ENCODE measurements around the gene SNX9.
"Not testable (repeated sequence)": the region's sequence is repeated elsewhere in the genome, so short reads cannot be mapped to it uniquely, and the experiment has no call there.

SNX9 gene

DNA sequence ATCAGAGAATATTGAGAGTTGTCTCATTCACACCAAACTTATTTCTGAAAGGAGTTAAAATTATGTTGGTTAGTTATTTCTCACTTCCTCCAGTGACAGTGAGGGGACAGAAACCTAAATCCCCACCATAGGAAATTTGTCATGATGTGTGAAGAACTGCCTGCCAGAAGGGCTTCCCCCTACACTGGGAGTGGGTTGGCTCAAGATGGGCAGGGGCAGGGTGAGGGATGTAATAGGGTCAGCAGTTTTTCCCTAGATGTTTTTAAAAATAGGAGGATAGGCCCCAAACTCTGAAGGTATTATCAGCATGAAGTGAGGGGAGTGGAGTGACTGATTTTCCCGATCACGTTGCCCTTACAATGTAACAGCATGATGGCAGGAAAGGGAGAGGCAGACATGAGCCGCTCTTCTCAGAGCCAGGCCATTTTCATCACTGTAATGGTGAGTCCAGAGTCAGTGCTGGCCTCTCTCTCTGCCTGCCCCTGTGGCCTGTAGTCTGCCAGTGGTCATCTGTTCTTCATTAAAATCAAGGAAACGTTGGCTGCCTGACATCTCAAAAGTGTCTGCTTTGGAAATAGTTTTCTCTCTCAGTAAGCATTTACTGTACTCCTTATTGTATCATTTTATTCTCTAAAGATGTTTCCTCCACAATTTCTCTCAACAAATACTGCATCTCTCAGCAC, 98.8 kb downstream of the SNX9 start:
- no peak for DNase-seq (ENCODE audit: low read depth in 2 of 2)

DNA sequence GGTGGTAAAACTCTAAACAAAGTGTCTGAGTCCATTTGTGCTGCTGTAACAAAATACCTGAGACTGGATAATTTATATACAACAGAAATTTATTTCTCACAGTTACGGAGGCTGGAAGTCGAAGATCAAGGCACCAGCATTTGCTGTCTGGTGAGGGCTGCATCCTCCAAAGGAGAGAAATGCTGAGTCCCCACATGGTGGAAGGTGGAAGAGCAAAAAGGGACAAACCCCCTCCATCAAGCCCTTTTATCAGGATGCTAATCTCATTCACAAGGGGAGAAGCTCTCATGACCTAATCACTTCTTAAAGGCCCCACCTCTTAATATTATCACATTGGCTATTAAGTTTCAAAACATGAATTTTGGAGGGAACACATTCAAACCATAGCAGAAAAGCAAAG, 102.7 kb downstream of the SNX9 start:
- DNase-seq (ENCODE audit: low read depth in 2 of 2), result no peak

DNA sequence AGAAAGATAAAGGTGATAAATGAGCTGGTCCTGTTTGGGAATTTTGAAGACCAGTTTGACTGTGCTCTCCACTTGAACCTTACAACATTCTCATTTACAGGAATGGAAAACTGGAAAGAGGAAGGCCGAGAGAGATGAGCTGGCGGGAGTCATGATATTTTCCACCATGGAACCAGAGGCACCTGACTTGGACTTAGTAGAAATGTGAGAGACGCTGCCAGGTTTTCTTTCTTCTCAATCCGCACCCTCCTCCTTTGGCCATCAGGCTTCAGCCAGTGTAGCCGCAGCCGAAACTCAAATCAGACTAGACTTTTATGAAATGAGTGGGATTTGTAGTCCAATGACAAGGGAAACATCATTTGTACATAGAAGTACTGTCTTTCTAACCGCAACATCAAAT, 104.0 kb downstream of the SNX9 start:
- DNase-seq (ENCODE audit: low read depth in 2 of 2), result no peak

DNA sequence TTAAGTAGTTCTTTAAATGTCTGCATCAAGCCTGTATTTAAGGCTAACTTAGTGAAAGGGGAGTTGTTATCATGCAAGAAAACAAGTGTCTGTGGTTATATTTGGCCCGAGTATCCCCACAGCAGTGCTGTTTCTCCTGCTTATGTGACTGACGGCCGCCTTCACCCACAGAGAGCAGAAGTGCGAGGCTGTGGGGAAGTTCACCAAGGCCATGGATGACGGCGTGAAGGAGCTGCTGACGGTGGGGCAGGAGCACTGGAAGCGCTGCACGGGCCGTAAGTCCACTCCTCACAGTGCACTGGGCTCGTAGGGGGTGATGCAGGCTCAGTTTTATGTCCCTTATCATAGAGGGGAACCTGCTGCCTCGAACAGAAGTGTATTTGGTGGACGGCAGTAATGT, 105.4 kb downstream of the SNX9 start:
- no peak for DNase-seq (ENCODE audit: low read depth in 2 of 2)

DNA sequence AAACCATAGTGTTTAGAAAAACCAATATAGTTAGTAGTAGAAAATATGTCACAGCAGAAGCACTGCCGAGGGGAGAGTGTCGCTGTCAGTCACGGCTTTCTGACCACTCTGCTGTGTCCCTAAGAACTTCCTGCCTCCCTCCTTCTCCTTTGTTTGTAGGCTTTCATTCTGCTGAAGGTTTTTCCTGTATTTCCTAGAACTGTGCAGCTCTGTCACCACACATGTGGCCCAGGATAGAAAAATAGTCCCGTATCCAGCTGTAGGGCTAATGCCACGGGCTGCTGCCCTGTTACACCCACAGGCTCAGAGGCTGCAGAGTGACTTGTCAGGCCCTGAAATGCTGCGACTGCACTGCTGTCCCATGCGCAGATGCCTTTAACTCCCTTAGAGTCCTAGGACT, 106.0 kb downstream of the SNX9 start:
- no peak for DNase-seq (ENCODE audit: low read depth in 2 of 2)

DNA sequence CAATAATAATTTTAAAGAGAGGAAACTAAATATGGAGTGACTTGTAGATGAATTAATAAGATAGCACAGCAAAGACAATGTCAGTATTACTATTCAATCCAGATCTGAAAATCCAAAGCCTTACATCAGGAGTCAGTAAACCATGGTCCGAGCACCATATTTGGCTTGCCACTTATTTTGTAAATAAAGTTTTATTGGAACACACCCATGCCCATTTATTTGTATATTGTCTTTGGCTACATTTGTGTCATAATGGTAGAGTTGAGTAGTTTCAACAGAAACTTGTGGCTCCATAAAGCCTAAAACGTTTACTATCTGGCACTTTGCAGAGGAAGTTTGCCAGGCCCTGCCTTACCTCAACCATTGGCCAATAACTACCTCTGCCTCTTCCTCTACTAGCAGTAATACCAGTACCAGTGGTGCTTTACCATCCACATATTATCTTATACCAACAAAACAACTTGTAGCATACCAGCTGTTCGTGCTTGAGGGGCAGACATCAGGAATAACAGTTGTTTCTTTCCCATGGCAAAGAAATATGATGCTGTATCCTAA, 106.8 kb downstream of the SNX9 start:
- DNase-seq (ENCODE audit: low read depth in 2 of 2), result no peak

DNA sequence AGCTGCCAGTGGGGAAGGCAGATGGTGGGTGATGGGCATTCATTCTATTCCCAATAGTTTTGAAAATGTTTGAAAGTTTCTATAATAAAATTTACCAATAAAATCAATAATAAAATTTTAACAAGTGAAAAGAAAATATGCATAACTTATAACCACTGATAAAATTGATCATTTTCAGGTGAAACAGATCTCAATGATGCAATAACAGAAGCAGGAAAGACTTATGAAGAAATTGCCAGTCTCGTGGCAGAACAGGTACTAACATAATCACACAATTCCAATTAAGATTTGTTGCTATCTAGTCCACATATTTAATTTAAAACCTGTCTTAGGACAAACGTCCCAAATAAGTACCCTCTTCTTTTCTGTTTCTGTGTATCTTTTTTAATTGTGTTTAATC, 112.7 kb downstream of the SNX9 start:
- DNase-seq (ENCODE audit: low read depth in 2 of 2), result no peak

DNA sequence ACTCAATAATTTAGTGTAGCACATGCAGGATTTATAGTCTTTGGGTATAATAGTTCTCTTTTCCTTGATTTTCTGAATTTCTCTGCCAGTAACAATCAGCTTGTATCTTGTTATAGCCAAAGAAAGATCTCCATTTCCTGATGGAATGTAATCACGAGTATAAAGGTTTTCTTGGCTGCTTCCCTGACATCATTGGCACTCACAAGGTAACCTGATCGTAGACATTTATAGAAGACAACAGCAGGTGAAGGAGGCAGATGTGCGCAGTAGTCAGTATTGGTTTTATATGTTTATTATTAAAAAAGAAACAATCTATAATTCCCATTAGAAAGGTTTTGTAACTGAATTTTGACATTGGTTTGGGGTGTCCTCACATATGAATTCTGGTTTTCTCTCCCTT, 114.3 kb downstream of the SNX9 start:
- no peak for DNase-seq (ENCODE audit: low read depth in 2 of 2)

DNA sequence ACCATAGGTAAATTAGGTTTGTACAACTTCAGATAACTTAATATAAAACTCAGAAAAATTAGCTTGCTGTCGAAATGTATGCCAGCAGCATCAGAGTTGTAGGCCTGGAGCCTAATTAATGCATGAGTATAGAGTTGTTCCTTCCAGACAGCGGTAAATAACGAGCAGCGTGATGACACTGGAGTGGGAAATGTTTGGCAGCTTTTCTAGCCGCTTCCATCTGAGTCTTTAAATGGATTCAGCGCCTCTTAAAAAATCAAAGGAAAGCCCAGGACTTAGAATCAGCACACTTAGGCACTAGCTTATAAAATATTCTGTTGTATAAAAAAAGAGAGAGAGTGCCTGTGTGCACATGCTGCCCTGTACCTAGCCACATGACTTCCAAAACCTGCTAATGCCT, 114.9 kb downstream of the SNX9 start:
- DNase-seq (ENCODE audit: low read depth in 2 of 2), result no peak

DNA sequence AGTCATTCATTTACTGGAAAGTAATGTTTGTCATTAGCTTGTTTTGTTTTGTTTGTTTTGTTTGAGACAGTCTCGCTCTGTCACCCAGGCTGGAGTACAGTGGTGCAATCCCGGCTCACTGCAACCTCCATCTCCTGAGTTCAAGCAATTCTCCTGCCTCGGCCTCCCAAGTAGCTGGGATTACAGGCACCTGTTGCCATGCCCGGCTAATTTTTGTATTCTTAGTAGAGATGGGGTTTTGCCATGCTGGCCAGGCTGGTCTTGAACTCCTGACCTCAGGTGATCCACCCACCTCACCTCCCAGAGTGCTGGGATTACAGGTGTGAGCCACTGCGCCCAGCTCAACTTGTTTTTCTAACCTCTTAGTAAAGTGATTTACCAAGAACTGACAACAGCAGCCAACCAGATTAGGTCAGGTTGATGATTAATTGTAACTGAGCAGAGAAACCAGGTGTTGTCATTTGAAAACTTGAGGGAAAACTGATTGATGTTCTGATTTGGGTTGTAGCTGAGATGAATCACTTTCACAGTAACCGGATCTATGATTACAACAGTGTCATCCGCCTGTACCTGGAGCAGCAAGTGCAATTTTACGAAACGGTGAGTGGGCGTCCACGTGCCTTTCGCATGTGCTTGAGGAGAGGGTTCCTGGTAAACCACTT, 117.5 kb downstream of the SNX9 start:
- peak; percentile 42 to 44 for DNase-seq (ENCODE audit: low read depth in 2 of 2)

DNA sequence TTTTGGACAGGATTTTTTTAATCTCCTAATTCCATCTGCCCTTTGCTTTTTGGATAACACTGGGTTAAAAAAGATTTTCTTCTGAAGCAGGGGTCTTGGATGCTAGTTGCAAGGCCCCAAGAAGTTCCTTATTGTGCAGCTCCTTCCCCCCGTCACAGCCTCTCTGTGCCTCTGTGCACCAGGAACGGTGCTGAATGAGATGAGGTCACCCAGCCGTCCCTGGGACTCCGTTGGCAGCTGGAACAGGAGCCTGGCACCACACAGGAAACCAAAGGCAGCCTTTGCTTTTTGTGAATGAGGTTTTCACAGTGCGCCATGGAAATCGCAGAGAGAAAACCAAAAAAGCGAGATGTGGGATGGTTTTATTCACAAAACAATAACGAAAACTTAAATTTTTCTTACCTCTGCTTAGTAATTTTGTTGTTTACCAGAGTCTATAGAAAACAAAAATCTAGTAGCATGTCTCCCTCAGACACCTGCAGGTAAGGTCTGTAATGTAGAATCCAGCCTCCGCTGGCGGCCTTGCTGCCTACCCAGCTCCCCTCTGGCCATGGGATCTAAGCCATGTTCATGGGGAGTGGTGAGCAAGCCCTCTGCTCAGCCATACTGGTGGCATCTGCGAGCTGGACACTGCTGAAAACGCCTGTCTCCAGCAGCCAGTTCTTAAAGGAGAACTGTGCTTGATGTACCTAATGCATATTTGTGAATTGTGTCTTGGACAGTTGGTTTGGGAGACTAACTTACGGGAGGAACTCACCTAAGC, 118.2 kb downstream of the SNX9 start:
- DNase-seq (ENCODE audit: low read depth in 2 of 2), result no peak

DNA sequence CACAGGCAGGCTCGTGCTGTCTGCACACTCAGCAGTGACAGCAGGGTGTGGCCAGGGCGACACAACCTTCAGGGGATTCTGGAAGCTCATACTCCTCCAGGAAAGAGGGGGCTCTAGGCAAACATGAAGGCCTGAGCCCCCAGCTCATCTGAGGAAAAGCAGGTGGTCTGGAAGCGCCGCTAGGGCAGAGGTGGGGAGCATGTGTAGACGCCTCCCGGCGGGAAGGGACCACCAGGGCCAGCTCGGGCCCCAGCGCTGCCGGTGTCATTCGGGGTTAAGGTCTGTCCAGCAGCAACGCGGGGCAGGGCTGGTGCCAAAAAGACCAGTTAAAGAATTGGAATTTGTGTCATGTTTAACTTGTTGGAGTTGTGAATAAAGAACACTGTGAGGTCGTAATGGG, 119.3 kb downstream of the SNX9 start:
- DNase-seq (ENCODE audit: low read depth in 2 of 2), result no peak

DNA sequence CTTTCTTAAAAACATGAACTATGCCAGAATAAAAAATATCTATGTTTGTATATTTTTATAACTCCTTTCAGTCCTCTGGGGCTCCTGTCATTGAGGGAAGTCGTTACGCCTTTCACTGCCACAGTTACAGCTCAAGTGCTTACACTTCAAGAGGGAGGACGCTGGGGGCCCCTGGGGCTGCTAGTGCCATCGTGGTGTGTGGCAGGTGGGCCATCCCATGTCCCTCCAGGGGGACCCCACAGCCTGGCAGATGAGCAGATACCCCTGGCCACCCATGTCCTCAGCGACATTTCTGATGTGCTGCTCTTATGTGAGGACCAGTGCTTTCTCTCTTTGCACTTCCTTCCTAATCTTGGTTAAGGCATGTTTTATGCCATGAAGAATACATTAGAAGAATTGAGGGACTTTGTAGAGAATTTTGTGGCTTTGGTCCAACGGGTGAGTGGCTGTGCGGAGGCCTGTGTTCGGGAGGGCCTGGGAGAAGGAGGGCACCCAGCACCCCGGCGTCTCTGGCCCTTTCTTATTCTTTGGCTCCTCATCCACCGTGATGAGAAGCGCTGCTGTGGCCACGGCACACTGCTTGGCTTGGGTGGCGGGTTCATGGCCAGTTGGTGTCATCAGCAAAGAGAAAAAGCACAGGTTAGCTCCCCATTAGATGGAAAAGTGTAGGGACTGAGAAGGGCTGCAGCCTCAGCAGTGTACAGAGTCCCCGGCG, 120.4 kb downstream of the SNX9 start:
- no peak for DNase-seq (ENCODE audit: low read depth in 2 of 2)

DNA sequence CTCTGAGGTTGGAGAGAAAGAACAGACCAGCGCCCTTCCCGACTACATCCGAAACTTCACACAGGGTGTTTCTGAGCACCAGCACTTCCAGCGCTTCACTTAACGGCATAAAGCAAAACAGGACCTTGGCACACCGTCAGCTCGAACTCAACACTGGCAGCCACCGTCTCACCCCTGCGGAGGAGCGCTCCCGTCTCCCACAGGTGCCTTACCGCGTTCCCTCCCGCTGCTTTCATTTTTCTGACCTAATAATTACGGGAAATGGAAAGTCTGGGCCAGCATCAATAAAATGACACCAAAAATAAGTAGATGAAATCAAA, 120.9 kb downstream of the SNX9 start:
- no peak for DNase-seq (ENCODE audit: low read depth in 2 of 2)

DNA sequence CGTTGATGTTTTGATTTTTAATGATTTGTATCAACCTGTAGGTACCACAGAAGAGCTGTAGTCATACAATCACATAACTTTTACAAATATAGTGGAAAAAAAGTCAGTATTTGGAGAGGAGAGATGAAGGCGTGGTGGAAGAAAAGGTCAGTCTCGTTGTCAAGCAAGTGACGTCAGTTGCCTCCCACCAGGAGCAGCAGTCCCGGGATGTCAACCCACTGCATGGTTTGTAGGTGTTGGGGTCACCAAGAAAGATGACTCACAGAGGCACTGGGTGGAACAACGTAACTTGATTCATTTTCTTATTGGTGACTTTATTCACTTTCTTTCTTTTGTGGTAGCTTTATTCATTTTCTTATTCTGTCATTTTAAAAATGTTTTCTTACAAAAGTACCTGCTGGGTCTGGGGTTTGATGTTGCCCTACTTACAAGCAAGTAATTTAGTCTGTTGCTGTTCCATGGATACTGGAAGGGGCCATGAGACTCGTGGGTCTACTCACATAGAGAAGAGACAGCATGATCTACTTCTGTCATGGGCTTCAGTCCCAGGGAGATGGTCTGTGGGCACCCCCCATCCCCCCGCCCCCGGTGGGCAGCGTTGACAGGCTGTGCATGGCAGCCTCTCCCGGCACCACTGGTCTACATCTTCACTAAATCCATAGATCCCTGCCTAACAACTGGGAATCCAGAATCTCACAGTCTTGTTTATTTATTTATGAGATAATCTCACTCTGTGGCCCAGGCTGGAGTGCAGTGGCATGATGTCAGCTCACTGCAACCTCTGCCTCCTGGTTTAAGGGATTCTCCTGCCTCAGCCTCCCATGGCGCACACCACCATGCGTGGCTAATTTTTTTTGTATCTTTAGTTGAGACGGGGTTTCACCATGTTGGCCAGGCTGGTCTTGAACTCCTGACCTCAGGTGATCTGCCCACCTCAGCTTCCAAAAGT, 122.2 kb downstream of the SNX9 start:
- DNase-seq (ENCODE audit: low read depth in 2 of 2), result peak; percentile 19 to 30

DNA sequence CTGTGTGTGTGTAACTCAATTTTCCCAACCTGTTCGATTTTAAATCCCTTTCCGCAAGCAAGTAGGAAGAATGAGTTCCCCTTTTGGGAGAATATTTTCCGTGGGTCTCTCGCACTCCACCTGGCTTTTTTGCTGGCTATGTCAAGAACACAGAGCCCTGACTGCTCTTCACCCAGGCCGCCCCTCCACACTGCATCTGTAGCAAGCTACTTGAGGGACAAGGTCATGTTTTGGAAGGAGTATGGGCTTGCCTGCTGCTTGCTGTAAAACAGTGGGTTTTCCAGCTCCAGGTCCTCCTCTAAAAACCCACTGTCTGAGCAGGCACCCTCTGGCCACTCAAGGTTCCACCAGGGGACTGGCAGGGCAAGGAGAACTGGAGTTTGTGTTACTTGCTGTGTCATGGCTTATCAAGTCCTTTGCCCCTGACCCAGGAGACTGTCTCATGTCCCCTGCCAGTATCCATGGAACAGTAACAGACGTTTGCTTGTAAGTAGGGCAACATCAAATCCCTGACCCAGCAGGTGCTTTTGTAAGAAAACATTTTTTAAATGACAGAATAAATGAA, 123.1 kb downstream of the SNX9 start:
- DNase-seq (ENCODE audit: low read depth in 2 of 2), result no peak

DNA sequence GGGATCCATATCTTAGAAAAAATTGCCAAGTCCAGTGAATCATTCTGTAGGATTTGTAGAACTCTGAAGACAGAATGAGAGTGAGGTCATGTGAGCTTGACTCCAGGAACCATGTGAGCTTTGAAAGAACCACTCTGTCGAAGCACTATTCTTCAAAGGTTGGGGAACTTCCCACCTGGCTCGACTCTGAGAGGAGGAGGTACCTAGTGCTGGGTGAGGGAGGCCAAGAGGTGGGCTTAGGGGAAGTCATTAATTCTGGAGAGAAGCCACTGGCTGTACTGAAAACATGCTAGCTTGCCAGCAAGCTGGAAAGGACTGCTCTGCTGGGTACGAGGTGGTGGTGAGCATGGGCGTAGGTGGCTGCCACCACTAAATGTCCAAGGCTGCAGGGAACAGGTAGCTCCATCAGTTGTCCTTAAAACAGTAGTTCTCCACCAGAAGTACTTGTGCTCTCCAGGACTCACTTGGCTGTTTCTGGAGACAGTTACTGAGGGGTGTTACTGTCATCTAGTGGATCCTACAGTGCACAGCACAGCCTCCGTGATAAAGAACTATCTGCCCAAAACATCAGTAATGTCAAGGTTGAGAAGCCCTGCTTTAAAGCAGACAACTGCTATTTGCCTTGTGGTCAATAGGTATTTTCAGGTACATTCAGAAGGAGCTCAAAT, 124.0 kb downstream of the SNX9 start:
- DNase-seq (ENCODE audit: low read depth in 2 of 2), result no peak

DNA sequence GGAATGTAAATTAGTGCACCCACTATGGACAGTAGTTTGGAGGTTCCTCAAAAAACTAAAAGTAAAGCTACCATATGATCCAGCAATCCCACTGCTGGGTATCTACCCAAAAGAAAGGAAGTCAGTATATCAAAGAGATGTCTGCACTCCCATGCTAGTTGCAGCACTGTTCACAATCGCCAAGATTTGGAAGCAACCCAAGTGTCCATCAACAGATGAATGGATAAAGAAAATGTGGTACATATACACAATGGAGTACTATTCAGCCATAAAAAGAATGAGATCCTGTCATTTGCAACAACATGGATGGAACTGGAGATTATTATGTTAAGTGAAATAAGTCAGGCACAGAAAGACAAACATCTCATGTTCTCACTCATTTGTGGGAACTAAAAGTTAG, 127.9 kb downstream of the SNX9 start:
- DNase-seq (ENCODE audit: low read depth in 2 of 2), result not testable (repeated sequence)

DNA sequence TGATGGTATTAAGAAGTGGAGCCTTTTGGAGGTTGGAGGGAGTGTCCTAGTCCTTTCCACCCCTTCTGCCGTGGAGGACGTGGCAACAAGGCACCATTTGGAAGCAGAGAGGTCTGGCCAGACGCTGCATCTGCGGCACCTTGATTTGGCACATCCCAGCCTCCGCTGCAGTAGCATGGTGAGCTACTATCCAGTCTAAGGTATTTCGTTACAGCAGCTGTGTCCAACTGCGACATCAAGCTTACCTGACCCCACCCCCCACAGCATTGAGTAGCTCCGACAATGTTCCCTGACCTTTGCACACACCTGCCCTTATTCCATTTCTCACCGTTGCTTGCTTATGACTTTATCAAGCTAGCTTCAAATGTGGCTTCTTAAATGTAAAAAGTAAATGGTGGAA, 128.8 kb downstream of the SNX9 start:
- no peak for DNase-seq (ENCODE audit: low read depth in 2 of 2)

DNA sequence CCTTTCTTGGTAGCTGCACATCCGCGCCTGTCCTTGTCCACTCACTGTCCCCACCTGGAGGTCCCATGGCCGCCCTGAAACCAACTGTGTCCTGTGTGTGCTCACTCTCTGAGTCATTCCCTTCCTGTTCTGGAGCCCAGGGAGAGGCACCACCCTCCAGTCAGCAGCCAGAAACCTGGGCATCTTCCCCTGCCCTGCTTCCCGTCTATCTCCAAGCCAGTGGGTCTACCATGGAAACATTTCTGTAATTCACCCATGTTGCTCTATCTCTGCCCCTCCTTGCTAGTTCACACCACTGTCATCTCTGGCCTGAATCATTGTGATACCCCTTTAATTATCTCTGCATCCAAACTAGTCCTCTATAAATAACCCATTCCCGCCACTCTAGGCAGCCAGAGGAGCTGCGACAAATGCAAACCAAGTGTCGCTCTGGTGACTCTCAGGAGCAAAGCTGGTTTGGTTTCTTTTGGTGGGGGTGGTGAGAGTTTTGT, 129.9 kb downstream of the SNX9 start:
- no peak for DNase-seq (ENCODE audit: low read depth in 2 of 2)
